ENCODE data around the gene TOM1L2.
"Not testable (repeated sequence)": the region's sequence is repeated elsewhere in the genome, so short reads cannot be mapped to it uniquely, and the experiment has no call there.

Gene TOM1L2

GRCh38 chr17:17966399-17966798 is 5.8 kb downstream of the TOM1L2 start:
- DNase-seq: no peak

DNA sequence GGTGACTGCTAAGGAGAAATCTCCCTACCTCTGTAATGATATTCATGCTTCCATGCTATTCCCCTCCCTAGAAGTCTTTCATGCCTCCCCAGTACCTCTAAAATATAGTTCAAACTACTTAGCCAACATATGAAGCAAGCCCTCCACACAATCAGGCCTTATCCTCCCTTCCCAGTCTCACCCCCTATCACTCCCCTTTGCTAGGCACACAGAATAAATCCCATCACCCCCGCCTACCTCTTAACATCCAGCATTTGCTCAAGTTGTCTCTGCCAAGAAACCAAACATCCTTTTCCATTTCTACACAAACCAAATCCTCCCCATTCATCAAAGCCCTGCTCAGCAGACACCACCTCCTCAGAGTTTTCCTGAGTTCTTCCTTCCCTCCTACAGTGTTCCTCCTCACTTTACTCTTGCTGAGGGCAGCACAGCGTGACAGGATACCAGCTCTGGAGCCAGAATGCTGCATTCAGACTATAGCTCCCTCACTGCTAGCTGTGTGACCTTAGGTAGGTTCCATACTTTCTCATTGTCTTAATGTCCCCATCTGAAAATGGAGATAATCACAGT is 7.0 kb downstream of the TOM1L2 start:
- DNase-seq: no peak

DNA sequence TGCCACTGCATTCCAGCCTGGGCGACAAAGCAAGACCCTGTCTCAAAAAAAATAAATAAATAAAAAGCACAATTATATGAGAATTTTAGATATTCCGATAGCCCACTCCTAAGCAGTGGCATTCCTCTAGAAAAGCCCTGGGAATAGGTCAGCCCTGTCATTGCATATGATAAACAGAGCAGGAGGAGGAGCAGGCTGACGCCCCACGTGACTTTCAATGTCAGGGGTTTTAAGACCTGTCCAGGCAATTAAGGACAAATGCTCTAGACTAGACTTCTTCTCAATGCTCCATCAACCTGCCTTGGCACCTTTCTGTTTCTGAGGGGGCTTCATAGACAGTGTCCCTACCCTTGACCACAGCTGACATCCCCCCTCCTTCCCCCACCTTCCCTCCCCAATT is 7.5 kb downstream of the TOM1L2 start:
- DNase-seq: no peak

DNA sequence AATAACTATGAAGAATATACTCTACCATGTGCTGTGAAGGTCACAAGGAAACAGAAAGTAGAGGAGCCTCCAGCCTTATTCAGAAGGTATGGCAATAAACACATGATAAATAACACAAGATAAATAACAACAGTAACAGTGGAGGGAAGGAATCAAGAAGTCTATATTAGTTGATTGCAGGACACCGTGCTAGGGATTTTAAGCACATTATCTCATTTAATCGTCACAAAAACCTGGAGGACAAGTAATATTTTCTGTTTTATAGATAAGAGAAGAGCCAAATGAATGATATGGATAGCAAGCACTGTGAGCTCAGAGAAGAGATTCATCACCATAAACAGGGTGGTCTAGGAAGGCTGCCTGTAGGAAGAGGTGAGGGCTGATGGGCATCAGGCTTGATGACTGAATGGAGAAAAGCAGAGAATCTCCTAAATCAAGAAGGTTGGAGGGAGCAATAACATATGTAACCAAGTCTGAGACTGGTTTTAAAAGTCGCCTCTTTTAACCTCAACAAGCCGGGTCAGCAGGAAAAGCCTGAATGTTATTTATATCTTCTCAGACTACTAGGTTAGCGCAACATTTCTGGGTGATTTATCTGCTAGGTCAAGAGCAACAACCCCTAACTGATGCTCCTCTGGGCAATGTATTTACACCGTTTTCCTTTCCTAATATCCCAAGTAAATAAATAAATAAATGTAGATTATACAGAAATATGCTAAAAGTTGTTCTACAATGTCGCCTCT is 8.3 kb downstream of the TOM1L2 start:
- no peak for DNase-seq

DNA sequence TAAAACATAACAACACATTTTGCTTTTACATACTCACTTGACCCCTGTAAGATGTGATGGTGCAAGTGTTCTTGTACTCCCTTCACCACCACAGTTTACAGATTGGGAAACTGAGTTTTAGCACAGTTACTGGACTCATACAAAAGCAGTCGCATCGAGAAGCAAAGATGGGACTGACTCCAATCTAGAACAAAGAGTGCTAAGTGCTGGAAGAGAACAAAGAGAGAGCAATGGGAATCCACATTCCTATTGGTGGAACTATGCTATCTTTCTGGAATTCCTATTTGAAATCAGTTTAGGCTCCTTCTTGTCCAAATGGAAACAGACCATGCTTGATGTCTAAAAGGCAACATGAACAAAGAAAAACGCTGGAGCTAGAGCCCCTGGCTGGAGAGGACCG is 9.1 kb downstream of the TOM1L2 start:
- DNase-seq: no peak

- DNase-seq: no peak
These were observed 11.6 kb downstream of the TOM1L2 start for GRCh38 chr17:17960500-17961030.

DNA sequence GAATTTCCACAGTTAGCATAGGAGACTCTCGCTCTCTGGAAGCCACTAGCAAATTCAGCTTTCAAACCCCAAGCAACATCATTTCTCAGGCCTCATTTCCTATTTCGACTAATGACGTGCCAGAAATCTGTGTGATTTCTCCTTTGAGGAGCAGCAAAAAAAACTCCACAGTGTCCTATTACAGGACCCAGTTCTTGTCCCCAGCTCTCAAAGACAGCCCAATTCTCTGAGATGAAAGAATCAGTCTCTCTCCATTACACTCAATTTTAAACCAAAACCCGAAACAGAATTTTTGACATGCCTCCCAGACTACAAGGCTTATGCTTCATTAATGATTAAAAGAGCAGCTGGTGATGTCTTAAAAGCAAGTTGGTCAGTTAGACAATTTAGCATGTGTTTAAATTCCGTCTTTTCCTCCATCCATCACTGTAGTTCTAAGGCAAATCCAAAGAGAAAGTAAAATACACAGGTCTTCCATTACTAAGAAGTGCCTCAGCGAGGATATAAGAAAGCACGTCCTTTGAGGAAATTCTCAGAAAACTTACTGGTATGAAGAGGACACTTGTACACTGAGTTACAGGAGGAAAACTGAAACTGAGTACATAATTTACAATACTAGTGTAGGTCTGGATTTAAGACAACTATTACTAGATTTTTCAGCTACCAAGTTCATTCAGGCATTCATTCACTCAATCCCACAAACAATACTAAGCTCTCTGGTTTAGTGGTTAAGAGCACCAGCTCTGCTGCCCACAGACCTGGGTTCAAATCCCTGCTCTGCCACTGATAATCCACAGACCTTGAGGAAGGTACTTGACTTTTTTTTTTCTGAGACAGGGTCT is 12.5 kb downstream of the TOM1L2 start:
- DNase-seq: no peak

DNA sequence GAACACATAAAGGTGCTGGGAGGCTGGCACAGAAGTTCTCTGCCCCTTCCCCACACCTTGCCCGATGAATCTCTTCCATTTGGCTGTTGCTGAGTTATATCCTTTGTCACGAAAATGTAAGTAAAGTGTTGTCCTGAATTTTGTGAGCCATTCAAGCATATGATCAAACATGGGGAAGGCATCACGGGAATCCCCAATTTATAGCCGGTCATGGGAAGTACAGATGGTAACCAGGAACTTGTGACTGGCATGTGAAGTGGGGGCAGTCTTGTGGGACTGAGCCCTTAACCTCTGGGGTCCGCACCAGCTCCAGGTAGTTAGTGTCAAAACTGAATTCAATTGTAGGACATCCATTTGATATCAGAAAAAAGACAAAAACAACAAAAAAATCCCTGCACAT is 13.2 kb downstream of the TOM1L2 start:
- no peak for DNase-seq

- no peak for DNase-seq
These were observed 14.7 kb downstream of the TOM1L2 start for GRCh38 chr17:17957584-17957916.

DNA sequence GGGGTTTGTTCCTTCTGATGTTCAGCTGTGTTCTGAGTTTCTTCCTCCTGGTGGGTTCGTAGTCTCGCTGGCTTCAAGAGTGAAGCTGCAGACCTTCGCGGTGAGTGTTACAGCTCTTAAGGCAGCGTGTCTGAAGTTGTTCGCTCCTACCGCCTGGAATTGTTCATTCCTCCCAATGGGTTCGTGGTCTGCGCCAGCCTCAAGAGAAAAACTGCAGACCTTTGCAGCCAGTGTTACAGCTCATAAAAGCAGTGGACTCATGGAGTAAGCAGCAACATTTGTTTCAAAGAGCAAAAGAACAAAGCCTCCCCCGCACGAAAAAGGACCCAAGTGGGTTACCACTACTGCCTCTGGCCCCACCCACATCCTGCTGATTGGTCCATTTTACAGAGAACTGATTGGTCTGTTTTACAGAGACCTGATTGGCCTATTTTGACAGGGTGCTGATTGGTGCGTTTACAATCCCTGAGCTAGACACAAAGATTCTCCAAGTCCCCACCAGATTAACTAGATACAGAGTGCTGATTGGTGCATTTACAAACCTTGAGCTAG is 16.3 kb downstream of the TOM1L2 start:
- not testable (repeated sequence) for DNase-seq

- DNase-seq: no peak
These were observed 18.1 kb downstream of the TOM1L2 start for GRCh38 chr17:17954079-17954478.

GRCh38 chr17:17952691-17953090 is 19.5 kb downstream of the TOM1L2 start:
- no peak for DNase-seq

- no peak for DNase-seq
These were observed 20.7 kb downstream of the TOM1L2 start for GRCh38 chr17:17951524-17951923.

GRCh38 chr17:17950806-17951205 is 21.4 kb downstream of the TOM1L2 start:
- no peak for DNase-seq

- DNase-seq: no peak
These were observed 21.9 kb downstream of the TOM1L2 start for GRCh38 chr17:17950347-17950746.

DNA sequence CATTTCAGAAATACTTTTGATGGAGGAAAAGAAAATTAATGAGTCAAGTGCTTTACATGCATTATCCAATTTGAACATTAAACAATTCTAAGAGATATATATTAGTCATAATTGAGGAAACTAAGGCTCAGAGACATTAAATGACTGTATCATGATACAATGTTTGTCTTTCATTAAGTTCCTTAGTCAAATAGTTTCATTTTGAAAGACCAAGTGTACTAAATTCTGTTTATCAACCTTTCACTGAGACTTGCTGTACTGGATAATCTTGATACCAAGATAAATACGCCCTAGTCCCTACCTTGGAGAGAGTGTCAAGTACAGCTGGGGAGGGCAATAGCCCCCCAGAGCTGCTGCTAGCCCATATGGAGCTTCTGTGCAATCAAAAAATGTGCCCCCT is 24.2 kb downstream of the TOM1L2 start:
- DNase-seq: no peak

DNA sequence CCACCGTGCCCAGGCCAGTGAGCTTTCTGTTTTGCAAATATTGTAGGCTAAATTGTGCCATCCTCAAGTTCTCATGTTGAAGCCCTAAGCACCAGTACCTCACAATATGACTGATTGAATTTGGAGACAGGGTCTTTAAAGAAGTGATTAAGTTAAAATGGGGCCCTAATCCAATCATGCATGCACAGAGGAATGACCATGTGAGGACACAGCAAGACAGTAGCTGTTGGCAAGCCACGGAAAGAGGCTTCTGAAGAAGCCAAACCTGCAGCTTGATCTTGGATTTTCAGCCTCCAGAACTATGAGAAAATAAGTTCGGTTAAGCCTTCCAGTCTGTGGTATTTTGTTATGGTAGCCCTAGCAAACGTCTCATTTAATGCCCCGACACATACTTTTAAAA is 24.9 kb downstream of the TOM1L2 start:
- DNase-seq: no peak

- DNase-seq: no peak
These were observed 26.1 kb downstream of the TOM1L2 start for GRCh38 chr17:17946093-17946492.

DNA sequence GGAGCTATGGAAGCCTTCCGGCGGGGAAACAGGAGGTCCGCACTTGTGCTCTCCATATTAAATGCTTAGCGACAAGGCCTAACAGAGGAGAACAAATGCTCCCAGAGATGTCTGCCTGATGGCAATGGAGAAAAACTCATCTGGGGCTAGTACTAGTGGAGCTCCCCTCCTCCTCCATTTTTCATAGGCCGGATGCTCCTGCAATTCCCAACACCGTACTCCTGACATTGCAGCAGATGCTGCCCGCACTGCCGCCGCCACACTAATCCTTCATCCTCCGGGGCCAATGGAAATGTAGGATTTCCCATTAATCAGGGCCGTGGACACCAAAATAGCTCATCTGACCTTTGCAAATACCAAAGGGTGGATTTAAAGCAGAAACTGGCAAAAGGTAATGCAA is 27.5 kb downstream of the TOM1L2 start:
- no peak for DNase-seq

- DNase-seq: no peak
These were observed 28.0 kb downstream of the TOM1L2 start for GRCh38 chr17:17944242-17944641.

DNA sequence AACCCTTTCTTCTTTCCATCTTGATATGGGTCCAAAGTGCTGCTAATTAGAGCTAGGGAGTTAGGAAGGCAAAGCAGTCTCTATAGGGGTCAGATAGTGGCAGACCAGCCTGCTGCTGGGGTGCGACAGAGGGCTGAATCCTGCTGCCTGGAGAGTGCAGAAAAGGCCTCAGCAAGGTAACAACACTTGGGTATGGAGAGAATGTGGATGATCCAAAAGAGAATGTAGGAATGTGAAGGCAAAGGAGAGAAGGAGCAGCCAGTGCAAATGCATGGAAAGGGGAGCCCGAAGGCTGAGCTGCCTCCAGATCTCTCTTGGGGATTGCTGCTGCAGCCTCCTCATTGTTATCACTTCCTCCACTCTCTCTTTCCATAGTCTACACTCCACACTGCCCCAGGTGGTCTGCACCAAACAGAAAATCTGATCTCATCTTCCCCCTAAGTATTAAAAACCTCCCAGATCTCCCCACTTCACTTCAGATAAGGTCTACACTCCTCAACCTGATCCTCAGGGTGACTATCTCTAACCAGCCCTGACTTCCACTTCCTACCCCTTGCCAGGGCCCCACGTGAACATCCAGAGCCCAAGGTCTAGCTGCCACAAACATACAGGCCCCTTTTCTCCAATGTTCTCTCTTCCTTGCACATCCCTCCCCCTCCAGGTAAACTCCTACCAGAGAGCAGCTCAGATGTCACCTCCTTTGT is 28.8 kb downstream of the TOM1L2 start:
- no peak for DNase-seq

DNA sequence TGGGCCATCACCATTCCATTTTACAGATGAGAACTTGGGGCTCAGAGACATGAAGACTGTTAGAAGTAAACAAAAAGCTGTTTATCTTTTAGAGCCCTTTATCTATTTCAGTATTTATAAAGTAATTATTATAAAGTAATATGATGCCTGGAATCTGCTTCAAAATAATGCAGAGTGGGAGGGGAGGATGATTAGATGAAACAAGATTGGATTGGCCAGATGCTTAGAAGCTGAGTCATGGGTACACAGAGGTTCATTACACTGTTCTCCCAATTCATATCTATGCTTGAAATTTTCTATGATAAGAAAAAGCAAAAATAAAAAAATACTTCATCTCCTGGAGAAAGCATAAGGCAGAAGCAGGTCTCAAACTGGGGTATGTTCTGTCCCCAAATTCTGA is 29.4 kb downstream of the TOM1L2 start:
- no peak for DNase-seq

GRCh38 chr17:17941015-17941414 is 31.2 kb downstream of the TOM1L2 start:
- DNase-seq: no peak

Measured in NCI-H510A treated with DMSO at 0.1 percent for 48 hours (cell line).